Skeletal muscle cell (primary cell): ENCODE results near the gene AP2B1.
"Not testable (repeated sequence)": the region's sequence is repeated elsewhere in the genome, so short reads cannot be mapped to it uniquely, and the experiment has no call there.

Experiments
- DNase-seq: peaks from one replicate; pipeline ENCODE4 v3.0.0-alpha.2; 2010; ENCODE audit warnings: low read depth
- H3K4me3 ChIP-seq: 2 replicates; pipeline ENCODE4 v1.5.1; 2011; ENCODE audit warnings: low read depth, mild to moderate bottlenecking, control low read depth, low read length, moderate library complexity

The AP2B1 gene

DNA sequence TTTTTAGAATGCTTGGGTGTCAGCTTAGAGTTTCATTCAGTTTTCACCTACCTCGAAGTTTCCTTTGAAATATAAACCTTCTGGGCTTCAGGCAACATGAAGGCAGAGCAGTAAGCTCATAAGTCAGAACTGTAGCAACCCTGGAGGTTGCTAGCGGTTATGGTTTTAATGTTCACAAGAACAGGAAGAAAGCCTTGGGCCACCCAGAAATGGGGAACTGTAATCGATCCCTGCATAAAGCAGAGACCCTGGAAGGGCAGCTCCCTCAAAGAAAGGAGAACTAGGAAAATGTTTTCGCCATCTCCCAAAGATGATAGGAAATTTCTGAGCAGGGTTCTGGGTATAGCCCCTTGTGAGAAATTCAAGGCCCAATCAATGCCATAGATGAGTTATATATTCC lies 96.5 kb downstream of the AP2B1 start:
- no peak overlapping the region for H3K4me3 ChIP-seq
- DNase-seq = no peak

DNA sequence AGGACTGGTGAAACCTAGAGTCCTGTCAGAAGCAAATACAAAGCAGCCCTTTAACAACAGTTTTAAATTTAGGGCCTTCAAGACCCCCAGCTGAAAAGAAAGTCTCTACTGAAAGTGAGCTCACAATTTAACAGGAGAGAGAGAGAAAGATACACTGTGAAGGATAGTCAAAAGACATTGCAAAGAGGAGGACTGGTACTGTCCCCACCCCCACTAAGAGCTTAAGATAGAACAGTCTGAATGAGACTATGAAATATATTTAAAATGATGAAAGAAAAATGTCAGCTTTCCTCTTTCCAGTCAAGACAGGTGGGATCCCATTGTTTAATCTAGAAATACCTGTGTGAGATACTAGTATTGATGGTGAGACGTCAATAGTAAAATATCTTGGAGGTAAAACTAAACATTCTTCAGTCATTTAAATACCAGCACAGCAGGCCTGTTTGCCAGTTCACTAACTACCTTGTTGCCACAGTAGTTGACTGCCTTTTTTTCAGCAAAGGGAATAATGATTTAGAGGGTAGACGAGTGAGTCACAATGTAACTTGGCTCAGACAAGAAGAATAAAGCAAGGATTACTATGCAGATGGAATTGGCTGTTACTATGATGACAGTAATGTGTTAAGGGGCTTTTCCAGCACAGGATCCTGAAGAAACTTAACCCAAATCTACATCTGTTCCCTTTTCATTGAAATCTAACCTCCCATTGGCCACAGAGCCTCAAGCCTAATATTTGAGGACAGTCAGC lies 97.1 kb downstream of the AP2B1 start:
- no peak overlapping the region for H3K4me3 ChIP-seq
- peak; percentile 28 for DNase-seq

DNA sequence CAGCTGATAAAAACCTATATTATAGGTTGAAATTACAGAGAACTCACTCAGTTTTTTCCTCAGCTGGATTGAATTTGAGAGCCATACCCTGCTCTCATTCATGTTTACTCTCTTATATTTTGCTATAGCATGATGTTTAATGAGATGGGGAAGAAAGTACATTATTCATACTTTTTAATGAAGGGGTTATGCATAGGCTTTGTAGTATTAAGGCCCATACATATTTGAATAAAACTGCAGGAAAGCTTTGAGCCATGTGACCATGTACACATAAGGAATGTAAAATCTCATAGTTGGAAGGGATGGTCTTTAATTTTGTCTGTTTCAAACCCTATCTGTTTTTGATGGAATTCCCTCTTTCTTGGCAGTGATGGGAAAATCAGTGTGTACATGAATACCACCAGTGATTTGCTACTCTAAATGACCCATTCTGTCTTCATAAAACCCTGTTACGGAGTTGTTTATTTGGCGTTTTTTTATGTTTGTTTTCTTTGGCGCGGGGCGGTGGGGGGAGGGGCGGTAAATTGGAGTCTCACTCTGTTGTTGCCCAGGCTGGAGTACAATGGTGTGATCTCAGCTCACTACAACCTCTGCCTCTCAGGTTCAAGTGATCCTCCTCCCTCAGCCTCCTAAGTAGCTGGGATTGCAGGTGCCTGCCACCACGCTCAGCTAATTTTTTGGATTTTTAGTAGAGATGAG lies 105.5 kb downstream of the AP2B1 start:
- DNase-seq = no peak
- no peak overlapping the region for H3K4me3 ChIP-seq

DNA sequence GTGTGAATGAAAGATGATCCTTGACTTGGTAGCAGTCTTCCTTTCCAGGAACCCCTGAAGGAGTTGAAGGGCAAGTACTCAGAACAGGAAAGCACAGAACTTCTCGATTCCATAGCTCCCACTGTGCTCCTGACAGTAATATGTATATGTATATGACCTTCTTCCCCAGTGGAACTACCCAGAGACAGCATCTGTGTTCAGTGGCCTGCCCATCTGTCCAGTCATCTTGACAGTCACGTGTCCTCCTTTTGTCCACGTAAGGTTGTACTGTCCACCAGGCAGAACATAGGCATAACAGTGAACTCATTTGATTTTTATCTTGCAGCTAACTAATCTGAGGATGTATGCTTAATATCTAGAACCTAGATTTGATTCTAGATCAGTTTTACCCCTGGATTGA lies 106.5 kb downstream of the AP2B1 start:
- DNase-seq = no peak
- no peak overlapping the region for H3K4me3 ChIP-seq

DNA sequence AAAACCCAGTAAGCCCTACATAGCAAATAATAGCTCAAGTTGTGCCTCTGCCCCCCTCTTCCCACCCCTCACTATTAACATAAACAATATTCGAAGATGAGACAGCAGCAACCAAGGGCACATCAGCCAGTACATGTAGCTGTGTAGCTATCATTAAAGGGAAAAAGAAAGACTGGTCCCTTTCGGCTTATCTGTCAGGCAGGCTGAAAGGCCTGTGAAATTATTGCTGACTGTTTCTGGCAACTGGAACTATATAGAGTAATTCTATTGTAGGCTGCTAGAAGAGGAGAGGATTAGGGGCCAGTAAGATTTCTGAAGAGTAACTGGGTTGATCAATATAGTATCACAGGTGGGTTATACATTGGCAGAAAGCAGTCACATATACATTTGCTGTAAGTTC lies 107.8 kb downstream of the AP2B1 start:
- no peak overlapping the region for H3K4me3 ChIP-seq
- DNase-seq = no peak

DNA sequence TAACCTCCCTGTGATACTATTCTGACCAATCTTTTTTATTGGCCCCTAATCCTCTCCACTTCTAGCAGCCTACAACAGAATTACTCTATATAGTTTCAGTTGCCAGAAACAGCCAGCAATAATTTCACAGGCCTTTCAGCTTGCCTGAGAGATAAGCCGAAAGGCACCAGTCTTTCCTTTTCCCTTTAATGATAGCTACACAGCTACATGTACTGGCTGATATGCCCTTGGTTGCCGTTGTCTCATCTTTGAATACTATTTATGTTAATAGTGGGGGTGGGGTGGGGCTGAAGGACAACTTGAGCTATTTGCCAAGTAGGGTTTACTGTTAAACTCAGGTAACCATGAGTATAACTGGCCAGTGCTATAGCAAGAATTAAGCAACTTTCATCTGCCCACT lies 108.5 kb downstream of the AP2B1 start:
- no peak for DNase-seq
- H3K4me3 ChIP-seq = no peak overlapping the region

DNA sequence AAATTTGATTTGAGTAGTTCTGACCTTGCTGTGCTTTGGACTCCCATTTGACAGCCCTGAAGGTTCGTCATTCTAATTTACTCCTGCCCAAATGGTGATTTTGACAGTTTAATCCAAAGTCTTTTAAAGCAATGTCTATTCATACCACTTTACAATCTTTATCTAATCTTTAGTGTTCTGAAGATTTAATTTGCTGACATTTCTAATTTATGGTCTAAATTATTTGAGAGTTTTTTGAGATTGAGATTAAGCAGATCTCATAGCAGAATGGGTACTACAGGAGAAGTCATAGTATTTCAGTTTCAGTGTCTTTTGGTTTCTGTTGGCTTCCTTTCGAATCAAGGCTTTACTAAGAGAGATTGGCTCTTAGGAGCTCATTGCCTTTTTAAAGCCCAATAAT lies 111.7 kb downstream of the AP2B1 start:
- H3K4me3 ChIP-seq = no peak overlapping the region
- no peak for DNase-seq

DNA sequence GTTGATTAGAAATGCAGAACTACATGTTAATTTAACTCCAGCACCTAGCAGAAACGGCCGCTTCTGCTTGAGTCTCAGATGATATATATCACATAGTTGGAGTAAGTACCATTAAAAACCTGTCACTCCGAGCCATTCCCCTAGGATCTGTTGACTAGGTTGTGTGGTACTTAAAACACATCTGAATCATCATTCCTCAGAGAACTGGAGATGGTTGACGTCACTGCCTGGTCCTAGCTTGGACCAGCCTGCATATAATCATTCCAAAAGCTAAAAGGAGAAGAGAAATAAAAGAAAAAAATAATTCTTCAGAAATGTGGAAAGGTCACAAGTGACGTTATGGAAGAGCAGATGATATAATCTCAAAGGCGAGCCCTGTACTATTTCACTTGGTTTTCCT lies 113.0 kb downstream of the AP2B1 start:
- no peak overlapping the region for H3K4me3 ChIP-seq
- no peak for DNase-seq

DNA sequence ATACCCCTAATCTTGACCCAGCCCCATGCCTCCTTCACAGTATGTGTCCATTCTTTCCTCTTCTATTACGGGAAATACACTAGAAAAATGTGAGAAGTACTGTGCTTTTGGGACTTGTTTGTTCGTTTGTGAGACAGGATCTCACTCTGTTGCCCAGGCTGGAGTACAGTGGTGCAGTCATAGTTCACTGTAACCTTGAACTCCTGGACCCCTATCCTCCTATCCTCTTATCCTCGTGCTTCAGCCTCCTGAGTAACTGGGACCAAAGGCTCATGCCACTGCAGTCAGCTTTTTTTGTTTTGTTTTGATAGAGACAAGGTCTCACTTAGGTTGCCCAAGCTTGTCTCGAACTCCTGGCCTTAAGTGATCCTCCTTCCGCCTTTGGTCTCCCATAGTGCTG lies 114.4 kb downstream of the AP2B1 start:
- H3K4me3 ChIP-seq = no peak overlapping the region

DNA sequence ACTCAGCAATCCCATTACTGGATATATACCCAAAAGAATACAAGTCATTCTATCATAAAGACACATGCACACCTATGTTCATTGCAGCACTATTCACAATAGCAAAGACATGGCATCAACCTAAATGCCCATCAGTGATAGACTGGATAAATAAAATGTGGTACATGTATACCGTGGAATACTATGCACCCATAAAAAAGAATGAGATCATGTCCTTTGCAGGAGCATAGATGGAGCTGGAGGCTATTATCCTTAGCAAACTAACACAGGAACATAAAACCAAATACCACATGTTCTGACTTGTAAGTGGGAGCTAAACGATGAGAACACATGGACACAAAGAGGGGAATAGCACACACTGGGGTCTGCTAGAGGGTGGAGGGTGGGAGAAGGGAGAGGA lies 116.2 kb downstream of the AP2B1 start:
- H3K4me3 ChIP-seq, DNase-seq: not testable (repeated sequence)

More for the DNA sequence above, 114.4 kb downstream of the AP2B1 start:
- DNase-seq = no peak

DNA sequence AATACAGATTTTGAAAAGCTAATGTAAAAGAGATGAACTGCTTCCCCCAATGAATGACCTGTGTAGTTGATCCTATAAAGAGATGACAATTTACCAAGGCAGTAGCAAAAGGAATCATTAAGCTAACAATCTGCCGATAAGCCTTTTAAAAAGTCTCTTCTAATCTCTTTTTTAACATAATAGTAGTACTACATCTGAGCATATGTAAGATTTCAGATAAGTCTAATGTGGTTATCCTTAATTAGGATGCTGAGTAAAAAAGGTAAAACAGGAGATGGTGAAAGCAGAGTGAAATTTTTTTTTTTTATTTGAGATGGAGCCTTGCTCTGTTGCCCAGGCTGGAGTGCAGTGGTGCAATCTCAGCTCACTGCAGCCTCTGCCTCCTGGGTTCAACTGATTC lies 118.1 kb downstream of the AP2B1 start:
- no peak overlapping the region for H3K4me3 ChIP-seq
- no peak for DNase-seq

DNA sequence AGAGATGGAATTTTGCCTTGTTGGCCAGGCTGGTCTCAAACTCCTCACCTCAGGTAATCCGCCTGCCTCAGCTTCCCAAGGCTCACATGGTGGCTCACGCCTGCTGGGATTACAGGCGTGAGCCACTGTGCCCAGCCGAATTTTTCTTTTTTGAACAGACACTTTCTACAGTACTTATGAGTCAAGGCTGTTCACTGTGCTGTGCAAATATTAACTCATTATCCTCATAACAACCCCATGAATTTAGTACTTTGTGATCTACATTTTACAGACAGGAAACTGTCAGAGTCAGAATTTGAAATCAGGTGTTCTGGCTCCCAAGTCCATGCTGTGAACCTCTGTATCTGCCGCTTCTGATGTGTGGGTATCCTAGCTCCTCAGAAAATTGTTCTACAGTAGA lies 118.6 kb downstream of the AP2B1 start:
- DNase-seq = no peak
- H3K4me3 ChIP-seq = no peak overlapping the region

DNA sequence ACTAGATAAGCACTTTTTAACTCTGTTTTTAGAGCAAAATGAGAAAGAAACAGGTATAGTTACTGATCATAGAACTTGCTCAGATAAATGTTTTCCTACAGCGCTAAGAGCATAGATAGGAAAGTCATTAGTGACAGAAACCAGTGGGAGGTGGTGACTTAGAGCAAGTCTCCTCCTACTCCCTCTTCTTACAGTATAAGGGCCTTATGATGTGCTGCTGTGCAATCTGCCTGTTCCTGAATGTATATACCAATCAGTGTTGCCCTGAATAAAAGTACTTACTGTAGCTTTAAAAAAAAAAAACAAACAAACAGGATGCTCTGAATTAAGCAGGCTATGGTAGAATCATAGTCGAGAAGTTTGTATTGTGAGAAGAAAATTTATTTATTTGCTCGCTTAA lies 121.0 kb downstream of the AP2B1 start:
- DNase-seq = no peak
- no peak overlapping the region for H3K4me3 ChIP-seq

DNA sequence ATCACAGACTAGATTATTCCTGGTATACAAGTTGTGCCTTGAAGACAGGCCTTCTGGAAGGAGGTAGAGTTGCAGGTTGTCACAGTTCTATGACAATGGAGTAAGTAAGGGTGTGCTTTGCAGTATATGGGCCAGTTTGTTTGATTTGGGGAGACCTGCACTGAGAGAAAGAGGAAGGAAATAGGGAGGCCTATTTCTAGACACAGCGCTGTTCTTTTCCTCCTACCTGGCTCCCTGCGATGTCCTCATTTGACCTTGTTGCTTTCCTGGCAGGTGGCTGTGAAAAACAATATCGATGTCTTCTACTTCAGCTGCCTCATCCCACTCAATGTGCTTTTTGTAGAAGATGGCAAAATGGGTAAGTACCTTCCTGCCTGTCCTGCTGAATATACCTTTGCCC lies 121.8 kb downstream of the AP2B1 start:
- no peak for DNase-seq
- no peak overlapping the region for H3K4me3 ChIP-seq

DNA sequence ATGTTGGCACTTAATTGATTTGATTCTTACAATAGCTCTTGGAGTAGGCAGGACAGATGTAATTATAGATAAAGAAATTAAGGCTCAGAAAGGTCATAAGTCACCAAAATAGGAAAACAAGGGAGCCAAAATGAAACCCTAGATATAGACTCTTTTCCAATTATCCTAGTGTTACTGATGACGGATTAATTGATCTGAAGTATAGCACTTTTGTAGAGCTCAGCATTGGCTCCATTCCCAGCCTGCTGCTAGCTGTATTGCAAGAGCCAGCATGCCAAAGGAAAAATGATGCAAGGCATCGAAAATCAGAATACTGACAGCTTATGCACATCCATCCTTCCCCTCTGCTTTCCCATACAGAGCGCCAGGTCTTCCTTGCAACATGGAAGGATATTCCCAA lies 122.8 kb downstream of the AP2B1 start:
- peak; percentile 67 for DNase-seq
- no peak overlapping the region for H3K4me3 ChIP-seq

DNA sequence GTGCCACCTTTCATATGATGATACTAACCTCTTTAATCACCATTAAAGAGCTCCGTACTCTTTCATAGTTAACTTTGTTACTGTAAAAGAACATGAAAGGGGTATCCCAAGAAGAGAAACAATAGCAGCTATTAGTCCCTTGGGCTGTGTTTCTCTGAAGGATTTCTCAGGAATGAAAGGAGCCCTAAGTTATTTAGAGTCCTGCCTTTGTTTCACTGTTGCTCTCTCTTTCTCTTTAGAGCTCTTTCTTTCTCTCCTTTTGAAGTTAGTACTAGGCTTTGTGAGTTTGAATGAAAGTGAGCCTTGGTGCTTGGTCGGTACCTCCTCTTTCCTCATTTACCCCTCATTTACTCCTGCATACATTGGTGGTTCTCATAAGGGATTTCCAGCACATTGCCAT lies 123.8 kb downstream of the AP2B1 start:
- no peak for DNase-seq
- no peak overlapping the region for H3K4me3 ChIP-seq

DNA sequence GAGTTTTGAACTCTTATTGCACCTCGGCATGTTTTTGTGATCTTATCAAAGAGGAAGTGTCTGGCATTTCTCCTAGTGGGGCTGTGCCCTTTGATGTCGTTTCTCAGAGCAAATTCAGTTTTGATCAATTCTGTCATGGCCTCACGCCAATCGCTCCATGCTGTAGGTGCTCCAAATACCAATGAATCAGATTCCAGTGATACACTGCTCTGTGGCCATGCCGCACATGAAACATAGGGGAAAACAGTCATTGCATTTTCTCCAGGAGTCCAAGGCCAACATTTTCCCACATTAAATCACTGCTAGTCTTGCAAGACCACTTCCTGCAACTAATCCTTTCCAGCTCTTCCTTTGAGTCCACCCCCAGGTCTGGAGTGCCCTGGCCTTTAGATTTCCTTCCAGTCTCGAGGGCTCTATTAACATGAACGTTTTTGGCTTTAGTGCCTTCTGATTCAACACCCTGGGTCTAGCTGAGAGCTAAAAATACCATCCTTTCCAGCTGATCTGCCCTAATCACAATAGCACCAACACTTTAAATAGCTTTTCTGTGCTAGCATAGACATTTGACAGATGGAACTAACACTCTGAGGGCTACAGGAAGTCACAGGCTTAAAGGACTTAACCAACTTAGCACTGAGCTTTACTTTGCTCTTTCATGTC lies 126.1 kb downstream of the AP2B1 start:
- DNase-seq = peak; percentile 95
- no peak overlapping the region for H3K4me3 ChIP-seq

DNA sequence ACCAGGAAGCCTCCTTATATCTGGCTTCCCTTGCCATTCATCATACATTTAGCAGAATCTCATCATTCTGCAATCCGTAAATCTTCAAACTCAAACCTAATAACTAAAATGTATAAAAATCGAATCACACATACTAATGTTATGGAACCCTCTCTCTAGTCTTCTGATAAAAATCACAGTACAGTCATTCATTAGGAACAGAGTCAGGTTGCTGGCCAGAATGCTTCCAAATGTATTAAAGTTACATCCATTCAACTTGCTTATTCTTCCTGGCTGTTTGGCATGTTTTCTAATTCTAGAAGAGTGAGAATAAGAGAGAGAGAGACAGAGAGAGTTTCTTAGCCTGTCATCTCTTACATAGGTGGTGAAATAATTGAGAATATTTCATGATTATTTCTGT lies 127.9 kb downstream of the AP2B1 start:
- no peak overlapping the region for H3K4me3 ChIP-seq
- DNase-seq = no peak

DNA sequence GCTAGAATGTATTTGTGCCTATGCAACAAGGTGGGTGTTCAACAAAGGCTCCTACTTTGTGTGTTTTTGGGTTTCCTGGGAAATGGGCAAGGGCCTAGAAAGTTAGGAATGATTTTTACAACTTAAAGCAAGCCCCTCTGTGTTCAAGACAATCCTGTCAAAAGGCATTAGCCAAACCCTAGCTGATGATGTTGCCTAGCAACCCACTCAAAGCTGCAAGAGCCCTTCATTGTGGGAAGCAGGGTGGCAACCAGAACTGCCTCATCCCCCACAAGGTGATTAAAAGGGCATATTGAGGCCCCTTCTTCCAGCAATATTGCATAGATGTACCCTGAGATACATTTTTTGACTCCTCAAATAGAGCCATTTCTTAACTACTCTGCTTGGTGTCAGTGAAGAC lies 128.3 kb downstream of the AP2B1 start:
- DNase-seq = no peak
- no peak overlapping the region for H3K4me3 ChIP-seq

DNA sequence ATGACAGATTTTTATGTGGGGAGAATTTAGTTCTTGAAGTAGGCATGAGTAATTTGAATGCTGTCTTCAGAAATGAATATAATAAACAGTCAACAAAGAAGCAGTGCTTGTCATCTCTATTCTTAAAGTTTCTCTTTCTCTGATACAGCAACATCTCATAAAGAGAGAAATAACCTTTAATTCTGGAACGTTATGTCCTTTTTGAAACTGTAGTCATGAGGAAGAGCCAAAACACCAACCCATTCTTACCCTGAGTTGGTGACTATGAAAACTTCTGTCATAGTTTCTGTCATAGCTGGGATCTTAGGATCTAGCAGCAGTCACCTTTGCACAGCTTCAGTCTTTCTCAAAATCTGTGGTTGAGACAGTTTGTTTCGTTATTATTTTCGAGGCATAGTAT lies 129.1 kb downstream of the AP2B1 start:
- H3K4me3 ChIP-seq = no peak overlapping the region
- DNase-seq = no peak
